Progenitor cell of endocrine pancreas (in vitro differentiated cells): ENCODE data around the gene TMEM50A. TPM values are rescaled to one million over a fixed set of nuclear protein-coding genes. Genes with fewer than 3 reads are reported as not detected.
"Not testable (repeated sequence)": the region's sequence is repeated elsewhere in the genome, so short reads cannot be mapped to it uniquely, and the experiment has no call there.

Experiments
- DNase-seq: peaks from one replicate; pipeline ENCODE4 v3.0.0; 2021; ENCODE audit warnings: low spot score; ENCODE audit not compliant: unreplicated experiment
- H3K27ac Mint-ChIP-seq: 2 replicates; pipeline ENCODE4 v1.8.0; 2021; ENCODE audit warnings: mild to moderate bottlenecking, moderate library complexity, mixed read lengths
- H3K27me3 Mint-ChIP-seq: 2 replicates; pipeline ENCODE4 v1.8.0; 2021; ENCODE audit warnings: mixed read lengths
- H3K36me3 Mint-ChIP-seq: 2 replicates; pipeline ENCODE4 v1.8.0; 2022; ENCODE audit warnings: mixed read lengths; ENCODE audit not compliant: insufficient read depth
- H3K4me1 Mint-ChIP-seq: 2 replicates; pipeline ENCODE4 v1.8.0; 2021; ENCODE audit warnings: low read depth, mixed read lengths
- H3K4me3 Mint-ChIP-seq: 2 replicates; pipeline ENCODE4 v1.8.0; 2021; ENCODE audit warnings: low read depth, mild to moderate bottlenecking, moderate library complexity, mixed read lengths
- H3K9me3 Mint-ChIP-seq: 2 replicates; pipeline ENCODE4 v1.8.0; 2021; ENCODE audit warnings: low read depth, mixed read lengths
- total RNA-seq: library from RNA; stranded (reverse); gene quantifications from 2 replicates; pipeline ENCODE4 v1.2.1, GENCODE V29; 2021
- TF ChIP-seq, protein P1 (sequence below): fragments of 200-600 bp; sonication (generic); IDR thresholded peaks from one replicate; pipeline ENCODE4 v1.5.0; 2021; ENCODE audit warnings: antibody characterized with exemption, mild to moderate bottlenecking; ENCODE audit not compliant: unreplicated experiment

TMEM50A gene
- total RNA-seq, 1 donor from 2014 or later: 72.5 TPM

DNA sequence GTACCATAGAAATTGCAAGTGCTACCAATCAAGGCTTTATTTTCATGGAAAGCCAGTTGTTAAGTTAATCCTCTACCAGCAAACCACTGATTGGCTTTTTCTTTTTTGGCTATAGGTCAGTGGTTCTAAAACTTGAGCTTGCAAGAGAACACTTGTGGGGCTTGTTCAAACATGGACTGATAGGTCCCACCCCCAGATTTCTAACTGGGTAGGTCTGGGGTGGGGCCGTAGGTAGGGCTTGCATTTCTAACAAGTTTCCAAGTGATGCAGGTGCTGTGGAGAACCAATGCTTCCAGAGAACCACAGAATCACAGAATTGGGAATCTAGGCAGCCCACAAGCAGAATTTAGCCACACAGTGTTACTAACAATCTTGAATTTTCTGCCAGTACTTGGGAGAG, 45.7 kb downstream of the TMEM50A start:
- H3K36me3 Mint-ChIP-seq, H3K4me3 Mint-ChIP-seq, H3K27ac Mint-ChIP-seq, H3K27me3 Mint-ChIP-seq, DNase-seq, H3K9me3 Mint-ChIP-seq, H3K4me1 Mint-ChIP-seq: not testable (repeated sequence)

DNA sequence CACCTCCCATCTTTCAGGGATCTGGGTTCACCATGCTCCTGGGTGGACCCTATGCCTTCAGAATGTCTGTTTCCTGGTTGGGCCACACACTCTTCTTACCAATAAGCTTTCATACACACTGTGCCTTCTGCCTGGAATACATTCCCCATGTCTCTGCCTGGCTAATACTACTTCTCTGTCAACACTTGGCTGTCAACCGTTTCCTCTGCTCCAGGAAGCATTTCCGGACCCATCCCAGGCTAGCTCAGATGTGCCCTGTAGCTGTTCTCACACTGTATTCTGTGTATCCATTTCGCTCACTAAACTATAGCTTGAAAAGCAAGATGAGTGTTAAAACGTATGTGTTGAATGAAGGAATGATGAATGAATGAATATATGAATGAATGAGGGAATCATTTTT, 49.0 kb downstream of the TMEM50A start:
- not testable (repeated sequence) for H3K4me3 Mint-ChIP-seq, H3K9me3 Mint-ChIP-seq, H3K4me1 Mint-ChIP-seq, H3K27me3 Mint-ChIP-seq, H3K27ac Mint-ChIP-seq, H3K36me3 Mint-ChIP-seq, DNase-seq

DNA sequence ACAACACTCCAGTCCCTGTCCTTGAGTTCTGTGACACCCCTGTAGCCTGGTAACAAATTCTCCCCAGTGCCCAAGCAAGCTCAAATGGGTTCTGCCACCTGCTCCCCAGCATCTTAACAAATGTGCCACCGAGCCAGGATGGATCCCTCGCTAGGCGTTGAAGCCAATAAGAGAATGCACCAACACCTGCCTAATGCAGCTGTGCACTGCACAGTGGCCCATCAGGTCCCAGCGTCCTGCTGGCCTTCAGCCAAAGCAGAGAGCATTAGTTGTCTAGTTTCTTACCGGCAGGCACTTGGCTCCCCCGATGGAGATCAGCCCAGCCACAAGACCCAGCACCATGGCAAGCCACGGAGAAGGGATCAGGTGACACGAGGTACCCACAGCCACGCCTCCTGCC, 50.6 kb downstream of the TMEM50A start:
- not testable (repeated sequence) for H3K4me3 Mint-ChIP-seq, H3K36me3 Mint-ChIP-seq, DNase-seq, H3K4me1 Mint-ChIP-seq, H3K27me3 Mint-ChIP-seq, H3K9me3 Mint-ChIP-seq, H3K27ac Mint-ChIP-seq

DNA sequence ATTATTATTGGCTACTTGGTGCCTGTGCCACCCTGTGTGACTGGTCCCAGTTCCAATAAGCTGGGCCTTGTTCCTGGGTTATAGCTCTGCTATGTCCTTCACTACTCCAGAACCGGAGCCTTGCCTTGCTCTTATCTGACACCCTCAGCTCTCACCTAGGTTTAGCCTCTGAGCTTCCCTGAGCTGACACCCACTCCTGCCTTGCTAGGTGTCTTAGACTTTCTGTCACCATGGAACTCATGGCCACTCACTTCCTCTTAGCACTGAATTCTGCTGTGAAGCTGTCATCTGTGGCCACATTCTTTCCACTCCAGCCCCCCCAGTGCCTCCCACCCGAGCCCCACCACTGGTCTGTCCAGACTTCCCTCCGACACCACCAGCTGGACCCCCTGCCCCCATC, 51.6 kb downstream of the TMEM50A start:
- H3K27me3 Mint-ChIP-seq, H3K4me3 Mint-ChIP-seq, H3K36me3 Mint-ChIP-seq, H3K4me1 Mint-ChIP-seq, H3K9me3 Mint-ChIP-seq, DNase-seq: not testable (repeated sequence)
- peak overlapping the region; percentile 45 for H3K27ac Mint-ChIP-seq

DNA sequence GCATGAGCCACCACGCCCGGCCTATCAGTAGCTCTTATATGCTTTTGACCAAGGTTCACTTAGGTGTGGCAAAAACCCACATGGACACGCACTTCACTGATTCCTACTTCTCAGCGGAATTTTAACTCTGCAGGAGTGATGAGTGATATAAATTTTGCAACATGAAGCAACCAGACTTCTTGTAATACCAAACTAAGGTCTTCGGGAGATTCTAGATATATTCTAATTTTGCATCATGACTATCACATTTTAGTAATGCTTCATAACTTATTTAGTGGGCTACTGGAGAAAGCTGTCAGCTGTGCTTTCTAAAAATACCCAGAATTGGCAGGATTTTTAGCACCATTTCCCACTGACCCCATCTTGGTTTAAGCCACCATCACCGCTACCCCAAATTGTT, 54.7 kb downstream of the TMEM50A start:
- Mint-ChIP-seq H3K4me1 (no peaks in the 10 kb centered on the region), H3K4me3 (no peak overlapping the region), H3K9me3 (no peaks in the 10 kb centered on the region), H3K27me3 (peaks cover 16% of the 10 kb centered on the region), H3K27ac (no peak overlapping the region), H3K36me3 (no peaks in the 10 kb centered on the region)
- DNase-seq: no peak
- TF ChIP-seq, protein P1, sequence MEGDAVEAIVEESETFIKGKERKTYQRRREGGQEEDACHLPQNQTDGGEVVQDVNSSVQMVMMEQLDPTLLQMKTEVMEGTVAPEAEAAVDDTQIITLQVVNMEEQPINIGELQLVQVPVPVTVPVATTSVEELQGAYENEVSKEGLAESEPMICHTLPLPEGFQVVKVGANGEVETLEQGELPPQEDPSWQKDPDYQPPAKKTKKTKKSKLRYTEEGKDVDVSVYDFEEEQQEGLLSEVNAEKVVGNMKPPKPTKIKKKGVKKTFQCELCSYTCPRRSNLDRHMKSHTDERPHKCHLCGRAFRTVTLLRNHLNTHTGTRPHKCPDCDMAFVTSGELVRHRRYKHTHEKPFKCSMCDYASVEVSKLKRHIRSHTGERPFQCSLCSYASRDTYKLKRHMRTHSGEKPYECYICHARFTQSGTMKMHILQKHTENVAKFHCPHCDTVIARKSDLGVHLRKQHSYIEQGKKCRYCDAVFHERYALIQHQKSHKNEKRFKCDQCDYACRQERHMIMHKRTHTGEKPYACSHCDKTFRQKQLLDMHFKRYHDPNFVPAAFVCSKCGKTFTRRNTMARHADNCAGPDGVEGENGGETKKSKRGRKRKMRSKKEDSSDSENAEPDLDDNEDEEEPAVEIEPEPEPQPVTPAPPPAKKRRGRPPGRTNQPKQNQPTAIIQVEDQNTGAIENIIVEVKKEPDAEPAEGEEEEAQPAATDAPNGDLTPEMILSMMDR: no peak

DNA sequence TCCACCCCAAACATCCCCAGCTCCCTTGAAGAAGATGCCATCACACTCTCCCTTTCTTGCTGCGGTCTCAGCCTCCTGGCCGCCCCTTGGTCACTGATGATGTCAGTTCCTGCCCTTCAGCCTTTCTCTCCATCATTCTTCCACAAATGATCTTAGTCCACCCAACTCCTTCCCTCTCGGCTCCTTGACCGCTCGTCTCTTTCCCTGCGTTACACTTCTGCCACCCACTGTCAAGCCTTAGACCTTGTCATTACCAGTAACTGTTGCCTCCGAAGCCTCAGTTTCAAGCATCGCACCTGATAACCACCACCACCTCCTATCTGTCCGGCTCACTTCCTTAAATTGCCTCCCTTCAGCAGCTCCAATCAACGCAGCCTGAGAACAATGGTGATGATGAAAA, 59.4 kb downstream of the TMEM50A start:
- DNase-seq, H3K9me3 Mint-ChIP-seq, H3K4me3 Mint-ChIP-seq, H3K27ac Mint-ChIP-seq, H3K36me3 Mint-ChIP-seq, H3K4me1 Mint-ChIP-seq: not testable (repeated sequence)
- peaks cover 32% of the 10 kb centered on the region for H3K27me3 Mint-ChIP-seq

DNA sequence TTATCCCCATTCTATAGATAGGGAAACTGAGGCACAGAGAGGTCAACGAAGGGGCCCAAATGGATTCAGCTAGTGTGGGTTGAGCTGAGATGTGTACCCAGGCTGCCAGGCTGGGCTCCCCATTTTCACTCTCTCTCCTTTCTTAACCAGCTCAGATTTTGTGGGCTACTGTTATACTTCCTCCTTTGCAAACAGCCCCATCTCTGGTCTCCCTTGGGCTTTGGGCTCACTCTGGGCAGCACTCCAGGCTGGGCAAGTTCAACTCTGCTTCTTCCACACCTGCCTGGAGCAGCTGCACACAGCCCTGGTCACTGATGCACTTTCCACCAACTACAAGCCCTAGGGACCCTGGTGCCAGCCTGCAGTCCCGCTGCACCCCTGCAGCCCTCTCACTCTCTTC, 59.9 kb downstream of the TMEM50A start:
- H3K4me1 Mint-ChIP-seq, H3K9me3 Mint-ChIP-seq, H3K4me3 Mint-ChIP-seq, H3K36me3 Mint-ChIP-seq, DNase-seq, H3K27ac Mint-ChIP-seq: not testable (repeated sequence)
- H3K27me3 Mint-ChIP-seq: peaks cover 35% of the 10 kb centered on the region

DNA sequence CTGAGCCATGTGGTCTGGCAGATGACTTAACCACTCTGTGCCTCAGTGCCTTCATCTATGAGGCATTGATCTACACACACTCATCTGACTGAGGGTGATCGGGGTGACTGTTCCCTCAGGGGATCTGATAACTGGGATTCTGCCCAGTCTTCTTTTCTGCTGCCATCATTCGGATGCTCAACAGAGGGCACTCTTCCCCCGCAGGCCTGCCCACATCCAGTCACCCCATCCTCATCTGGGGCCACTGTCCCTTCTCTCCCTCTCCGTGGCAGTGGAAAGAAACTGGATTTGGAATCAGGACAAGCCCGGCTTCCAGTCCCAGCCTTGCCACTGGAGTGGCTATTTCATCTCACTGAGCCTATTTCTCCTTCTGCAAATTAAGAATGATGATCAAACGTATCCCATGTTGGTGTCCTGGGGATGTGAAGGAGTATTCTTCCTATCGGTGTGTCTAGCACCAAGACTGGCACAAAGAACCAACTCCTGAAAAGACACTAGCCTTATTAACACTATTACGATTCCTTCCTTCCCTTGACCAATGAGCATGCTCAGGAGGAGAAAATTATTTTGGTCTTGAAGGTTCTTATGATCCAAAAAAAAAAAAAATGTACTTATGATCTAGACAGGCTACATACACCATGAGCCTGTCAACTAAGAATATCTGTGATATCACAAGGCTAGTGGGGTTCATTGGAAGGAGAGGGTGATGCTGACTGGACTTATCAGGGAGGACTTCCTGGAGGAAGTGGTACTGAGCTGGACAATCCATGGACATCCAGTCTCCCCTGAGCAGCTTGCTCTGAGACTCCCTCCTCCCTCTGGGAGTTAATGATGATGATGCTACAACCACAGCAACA, 65.0 kb downstream of the TMEM50A start:
- not testable (repeated sequence) for H3K36me3 Mint-ChIP-seq, H3K9me3 Mint-ChIP-seq, H3K27ac Mint-ChIP-seq, DNase-seq, H3K4me3 Mint-ChIP-seq, H3K4me1 Mint-ChIP-seq
- H3K27me3 Mint-ChIP-seq: peaks cover 27% of the 10 kb centered on the region
- TF ChIP-seq, protein P1: peak; percentile 43

DNA sequence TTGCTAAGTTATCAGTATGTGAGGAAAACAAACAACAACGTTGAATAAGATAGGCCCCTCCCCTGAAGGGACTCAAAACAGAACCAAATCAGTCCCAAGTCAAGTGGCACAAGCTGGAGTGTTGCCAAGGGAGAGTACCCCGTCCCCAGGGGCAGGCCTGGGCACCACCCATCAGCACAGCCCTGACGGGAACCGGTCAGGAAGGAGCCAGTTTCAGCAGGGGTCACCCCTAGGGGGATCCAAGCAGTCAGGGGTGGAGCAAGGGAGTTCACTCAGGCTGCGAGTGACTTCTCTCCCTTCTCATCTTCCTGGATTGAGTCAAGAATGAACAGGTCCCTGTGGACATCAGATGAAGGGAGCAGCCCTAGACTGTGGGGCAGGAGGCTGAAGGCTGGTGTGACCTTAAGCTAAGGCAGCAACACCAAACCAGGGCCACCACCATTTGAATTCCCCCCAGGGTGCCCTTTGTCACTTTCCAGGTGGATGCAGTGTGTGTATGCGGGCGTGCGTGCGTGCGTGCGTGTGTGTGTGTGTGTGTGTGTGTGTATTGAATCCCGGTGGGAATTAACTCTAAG, 67.7 kb downstream of the TMEM50A start:
- not testable (repeated sequence) for H3K4me1 Mint-ChIP-seq, H3K4me3 Mint-ChIP-seq, H3K9me3 Mint-ChIP-seq, DNase-seq, H3K36me3 Mint-ChIP-seq, H3K27ac Mint-ChIP-seq
- peaks cover 18% of the 10 kb centered on the region for H3K27me3 Mint-ChIP-seq

DNA sequence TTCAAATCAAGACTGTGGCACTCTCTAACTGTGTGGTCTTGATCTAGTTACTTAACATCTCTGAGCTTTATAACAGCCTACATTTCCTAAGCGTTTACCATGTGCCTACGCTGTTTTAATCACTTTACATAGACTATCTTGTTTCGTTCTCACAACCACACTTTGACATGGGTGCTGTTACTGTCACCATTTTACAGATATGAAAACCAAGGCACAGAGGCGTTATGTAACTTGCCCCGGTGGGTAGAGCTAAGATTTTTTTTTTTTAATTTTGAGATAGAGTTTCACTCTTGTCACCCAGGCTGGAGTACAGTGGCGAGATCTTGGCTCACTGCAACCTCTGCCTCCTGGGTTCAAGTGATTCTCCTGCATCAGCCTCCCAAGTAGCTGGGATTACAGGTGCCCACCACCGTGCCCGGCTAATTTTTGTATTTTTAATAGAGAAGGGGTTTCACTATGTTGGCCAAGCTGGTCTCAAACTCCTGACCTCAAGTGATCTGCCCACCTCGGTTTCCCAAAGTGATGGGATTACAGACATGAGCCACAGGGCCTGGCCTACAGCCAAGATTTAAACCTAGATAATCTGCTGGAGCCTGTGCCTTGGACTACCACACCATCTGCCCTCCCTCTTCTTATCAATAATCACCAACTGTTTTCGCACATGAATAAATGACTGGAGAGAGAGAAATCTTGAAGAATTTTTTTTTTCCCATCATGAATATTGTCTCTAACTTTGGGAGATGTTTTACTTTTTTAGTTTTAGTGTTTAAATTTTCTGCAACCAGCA, 71.7 kb downstream of the TMEM50A start:
- not testable (repeated sequence) for H3K27ac Mint-ChIP-seq, H3K36me3 Mint-ChIP-seq, H3K4me1 Mint-ChIP-seq, DNase-seq, H3K9me3 Mint-ChIP-seq, H3K4me3 Mint-ChIP-seq, H3K27me3 Mint-ChIP-seq
